Measurements from ENCODE around the gene ZNRF3. TPM values are rescaled to one million over a fixed set of nuclear protein-coding genes. Genes with fewer than 3 reads are reported as not detected.
"Not testable (repeated sequence)": the region's sequence is repeated elsewhere in the genome, so short reads cannot be mapped to it uniquely, and the experiment has no call there.

The ZNRF3 gene
- total RNA-seq, 3 donors from 2014 or later, result 5.5 to 10.6 (median 5.8) TPM

DNA sequence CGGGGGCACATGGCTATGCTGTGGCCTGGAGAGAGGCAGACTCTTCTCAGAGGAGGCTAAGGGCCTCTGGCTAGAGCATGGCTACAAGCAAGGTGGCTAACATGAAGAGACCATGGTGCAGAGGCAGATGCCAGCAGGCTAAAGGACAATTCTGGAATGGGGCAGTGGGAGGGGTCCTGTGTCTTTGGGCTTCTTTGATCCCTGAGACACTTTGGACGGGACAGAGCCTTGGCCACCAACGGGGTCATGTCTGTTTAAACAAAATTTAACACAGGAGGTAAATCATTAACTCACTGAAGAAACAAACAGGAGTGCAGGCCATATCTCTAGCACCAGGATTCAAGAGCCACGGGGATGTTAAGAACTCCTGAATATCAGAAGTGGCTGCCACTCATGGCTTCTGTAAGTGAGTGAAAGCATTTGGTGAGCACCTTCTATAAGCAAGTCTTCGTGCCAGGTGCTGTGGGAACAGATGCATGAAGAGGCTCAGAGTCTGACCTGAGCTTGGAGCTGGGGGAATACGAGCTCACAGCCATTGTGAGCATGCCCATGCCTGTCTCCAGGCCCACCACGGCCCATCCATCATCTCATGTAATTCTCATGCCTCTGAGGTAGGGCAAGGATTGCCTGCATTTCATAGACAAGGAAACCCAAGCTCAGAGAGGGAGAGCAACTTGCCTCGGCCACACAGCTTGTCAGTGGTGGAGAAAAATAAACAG is 18.3 kb upstream of the ZNRF3 start:
- H3K4me1 ChIP-seq (ENCODE audit: low read depth), result peaks cover 7% of the 10 kb centered on the region
- intact Hi-C loops (cut with DNase I, micrococcal nuclease), result no loop called here
- H3K36me3 ChIP-seq (ENCODE audit: low read depth), result no peaks in the 10 kb centered on the region
- peak; percentile 72 for ATAC-seq
- no peaks in the 10 kb centered on the region for H3K9me3 ChIP-seq
- TF ChIP-seq, protein P1, sequence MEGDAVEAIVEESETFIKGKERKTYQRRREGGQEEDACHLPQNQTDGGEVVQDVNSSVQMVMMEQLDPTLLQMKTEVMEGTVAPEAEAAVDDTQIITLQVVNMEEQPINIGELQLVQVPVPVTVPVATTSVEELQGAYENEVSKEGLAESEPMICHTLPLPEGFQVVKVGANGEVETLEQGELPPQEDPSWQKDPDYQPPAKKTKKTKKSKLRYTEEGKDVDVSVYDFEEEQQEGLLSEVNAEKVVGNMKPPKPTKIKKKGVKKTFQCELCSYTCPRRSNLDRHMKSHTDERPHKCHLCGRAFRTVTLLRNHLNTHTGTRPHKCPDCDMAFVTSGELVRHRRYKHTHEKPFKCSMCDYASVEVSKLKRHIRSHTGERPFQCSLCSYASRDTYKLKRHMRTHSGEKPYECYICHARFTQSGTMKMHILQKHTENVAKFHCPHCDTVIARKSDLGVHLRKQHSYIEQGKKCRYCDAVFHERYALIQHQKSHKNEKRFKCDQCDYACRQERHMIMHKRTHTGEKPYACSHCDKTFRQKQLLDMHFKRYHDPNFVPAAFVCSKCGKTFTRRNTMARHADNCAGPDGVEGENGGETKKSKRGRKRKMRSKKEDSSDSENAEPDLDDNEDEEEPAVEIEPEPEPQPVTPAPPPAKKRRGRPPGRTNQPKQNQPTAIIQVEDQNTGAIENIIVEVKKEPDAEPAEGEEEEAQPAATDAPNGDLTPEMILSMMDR (IDR thresholded peaks at IDR 0.05), result no peak
- DNase-seq, result no peak
- no peak overlapping the region for H3K4me3 ChIP-seq

DNA sequence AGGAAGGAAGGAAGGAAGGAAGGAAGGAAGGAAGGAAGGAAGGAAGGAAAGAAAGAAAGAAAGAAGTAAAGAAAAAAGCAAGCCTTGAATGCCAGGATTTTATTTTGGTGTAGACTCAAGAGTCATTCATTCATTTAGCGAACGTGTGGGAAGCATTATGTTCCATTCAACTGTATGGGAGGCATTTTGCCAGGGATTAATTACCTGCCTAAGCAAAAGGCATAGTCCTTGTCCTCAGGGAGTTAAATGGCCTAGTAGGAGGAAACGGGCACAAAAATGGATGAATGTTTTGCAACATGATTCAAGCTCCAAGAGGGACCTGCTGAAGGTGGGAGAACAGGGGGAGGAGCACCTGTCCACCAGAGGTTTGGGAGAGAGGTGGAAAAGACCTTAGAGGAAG is 16.2 kb upstream of the ZNRF3 start:
- Histone ChIP-seq H3K9me3 (no peaks in the 10 kb centered on the region), H3K36me3 (ENCODE audit: low read depth) (no peaks in the 10 kb centered on the region), H3K4me3 (no peak overlapping the region), H3K4me1 (ENCODE audit: low read depth) (peaks cover 6% of the 10 kb centered on the region)
- intact Hi-C loops (cut with DNase I, micrococcal nuclease), result no loop called here
- TF ChIP-seq, protein P1 (IDR thresholded peaks at IDR 0.05), result no peak
- ATAC-seq (no peak), DNase-seq (no peak)

DNA sequence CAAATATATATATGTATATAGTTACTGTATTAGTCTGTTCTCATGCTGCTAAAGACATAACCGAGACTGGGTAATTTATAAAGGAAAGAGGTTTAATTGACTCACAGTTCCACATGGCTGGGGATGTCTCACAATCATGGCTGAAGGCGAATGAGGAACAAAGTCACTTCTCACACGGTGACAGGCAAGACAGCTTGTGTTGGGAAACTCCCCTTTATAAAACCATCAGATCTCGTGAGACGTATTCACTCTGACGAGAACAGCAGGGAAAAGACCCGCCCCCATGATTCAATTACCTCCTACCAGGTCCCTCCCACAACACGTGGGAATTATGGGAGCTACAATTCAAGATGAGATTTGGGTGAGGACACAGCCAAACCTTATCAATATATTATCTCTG is 15.0 kb upstream of the ZNRF3 start:
- ATAC-seq; H3K9me3 ChIP-seq; H3K36me3 ChIP-seq (ENCODE audit: low read depth); intact Hi-C loops (cut with DNase I, micrococcal nuclease); H3K4me3 ChIP-seq; H3K4me1 ChIP-seq (ENCODE audit: low read depth); DNase-seq: not testable (repeated sequence)

DNA sequence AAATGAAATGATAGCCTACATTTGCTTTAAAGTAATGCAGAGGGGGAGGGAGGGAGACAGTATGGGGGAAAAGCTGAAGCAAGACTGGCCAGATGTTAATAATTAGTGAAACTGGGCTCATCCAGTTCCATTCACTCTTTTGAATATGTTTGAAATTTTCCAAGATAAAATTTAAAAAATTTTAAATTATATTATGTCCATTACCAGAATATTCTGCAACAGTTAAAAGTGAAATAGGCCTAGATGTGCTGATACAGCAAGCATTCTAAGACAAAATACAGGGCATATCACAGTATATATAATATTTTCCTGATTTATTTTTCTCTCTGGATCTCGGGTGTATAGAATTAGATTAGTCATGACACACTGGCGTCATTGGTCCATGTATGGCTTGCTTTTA is 13.6 kb upstream of the ZNRF3 start:
- Histone ChIP-seq H3K4me1 (ENCODE audit: low read depth) (peaks cover 6% of the 10 kb centered on the region), H3K4me3 (no peak overlapping the region), H3K9me3 (no peaks in the 10 kb centered on the region), H3K36me3 (ENCODE audit: low read depth) (no peaks in the 10 kb centered on the region)
- ATAC-seq (no peak), DNase-seq (no peak)
- intact Hi-C loops (cut with DNase I, micrococcal nuclease), result no loop called here
- TF ChIP-seq, protein P1 (IDR thresholded peaks at IDR 0.05), result no peak

DNA sequence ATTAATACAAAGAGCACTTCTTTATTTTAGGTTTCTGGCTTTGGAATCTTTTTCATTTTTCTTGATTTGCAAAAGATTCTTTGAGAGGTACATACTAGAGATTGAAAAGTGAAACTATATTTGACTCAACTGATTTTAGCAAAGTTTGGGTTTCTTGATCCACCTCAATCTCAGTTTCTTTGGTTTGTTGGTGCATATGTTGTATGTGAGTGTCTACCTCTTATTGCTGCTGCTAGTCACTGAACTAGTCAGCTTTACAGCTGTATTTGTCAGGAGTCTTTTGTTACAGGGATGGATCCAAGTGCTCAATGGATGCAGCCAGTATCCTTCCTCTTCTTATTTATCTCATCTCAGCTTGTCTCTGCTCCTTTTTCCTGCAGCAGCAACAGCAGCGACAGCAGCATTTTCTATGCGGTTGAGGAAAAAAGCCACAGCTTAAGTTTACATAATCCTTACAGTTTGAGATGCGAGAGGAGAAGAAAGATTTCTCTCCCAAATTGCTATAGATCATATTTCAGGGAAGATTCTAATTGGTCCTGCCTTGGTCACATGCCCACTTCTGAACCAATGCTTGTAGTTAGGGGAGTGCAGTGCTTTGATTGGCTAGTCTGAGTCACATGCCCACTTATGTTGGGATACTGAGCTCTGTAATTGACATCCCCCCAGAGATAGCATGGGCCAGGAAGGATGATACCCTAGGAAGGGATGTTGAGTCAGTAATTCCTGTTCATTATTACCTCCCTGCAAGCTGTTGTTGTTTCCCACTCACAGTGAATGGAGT is 10.0 kb upstream of the ZNRF3 start:
- no peak for ATAC-seq
- Histone ChIP-seq H3K9me3 (no peaks in the 10 kb centered on the region), H3K4me3 (no peak overlapping the region), H3K36me3 (ENCODE audit: low read depth) (no peaks in the 10 kb centered on the region), H3K4me1 (ENCODE audit: low read depth) (no peaks in the 10 kb centered on the region)
- TF ChIP-seq, protein P1 (IDR thresholded peaks at IDR 0.05), result no peak
- no peak for DNase-seq
- intact Hi-C loops (cut with DNase I, micrococcal nuclease), result no loop called here

DNA sequence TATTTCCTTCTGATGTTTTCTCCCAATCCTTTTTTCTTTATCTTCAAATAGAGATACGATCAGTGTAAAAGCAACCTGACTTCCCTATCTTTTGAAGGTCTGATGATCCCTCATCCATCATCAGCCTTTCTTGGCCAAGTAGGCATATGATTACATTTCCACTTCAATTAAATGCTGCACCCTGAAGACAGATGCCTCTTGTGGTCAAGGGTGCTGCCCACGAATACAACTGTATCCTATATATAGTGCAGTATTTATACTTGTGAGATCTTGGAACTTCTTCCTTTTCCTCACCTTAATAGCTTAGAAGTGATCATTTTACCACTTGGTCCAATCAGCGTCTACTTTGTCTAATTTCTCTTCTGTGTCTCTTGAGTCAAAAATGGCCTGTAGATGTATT is 9.3 kb upstream of the ZNRF3 start:
- TF ChIP-seq, protein P1 (IDR thresholded peaks at IDR 0.05), result no peak
- ATAC-seq (no peak), DNase-seq (no peak)
- Histone ChIP-seq H3K4me1 (ENCODE audit: low read depth) (no peaks in the 10 kb centered on the region), H3K9me3 (no peaks in the 10 kb centered on the region), H3K4me3 (no peak overlapping the region), H3K36me3 (ENCODE audit: low read depth) (no peaks in the 10 kb centered on the region)
- intact Hi-C loops (cut with DNase I, micrococcal nuclease), result no loop called here

Measured in mucosa of descending colon (tissue), 3 donors.